Retinal pigment epithelial cell (primary cell): ENCODE measurements around the gene ANKS4B.

ENCODE experiments used
- DNase-seq: peaks from one replicate; pipeline ENCODE4 v3.0.0-alpha.2; 2010; ENCODE audit warnings: low read depth
- H3K4me3 ChIP-seq: 2 replicates; pipeline ENCODE4 v1.5.1; 2011; ENCODE audit warnings: mild to moderate bottlenecking, low read length, control low read depth, moderate library complexity
- TF ChIP-seq, protein P1 (sequence below): conservative IDR thresholded peaks from 2 replicates; pipeline ENCODE4 v1.5.1; 2011; ENCODE audit warnings: low read depth, low read length, control low read depth, inconsistent platforms

Gene ANKS4B

DNA sequence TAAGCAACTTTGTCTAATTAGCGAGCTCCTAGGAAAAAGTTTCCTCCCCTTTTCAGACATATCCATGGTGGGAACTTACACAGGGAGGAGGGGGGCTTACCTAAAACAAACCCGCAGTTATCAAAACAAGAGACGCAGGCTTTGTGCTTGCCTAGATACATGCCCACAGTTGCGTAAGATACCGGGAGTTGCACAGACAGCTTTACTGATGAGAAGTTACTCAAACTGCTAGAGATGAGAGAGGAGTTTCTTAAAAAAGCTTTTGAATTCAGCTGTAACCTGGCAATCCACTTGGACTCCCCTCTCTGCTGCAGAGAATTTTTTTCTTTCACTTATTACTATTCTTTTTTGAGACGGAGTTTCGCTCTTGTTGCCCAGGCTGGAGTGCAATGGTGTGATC, 15.3 kb upstream of the ANKS4B start:
- TF ChIP-seq, protein P1, sequence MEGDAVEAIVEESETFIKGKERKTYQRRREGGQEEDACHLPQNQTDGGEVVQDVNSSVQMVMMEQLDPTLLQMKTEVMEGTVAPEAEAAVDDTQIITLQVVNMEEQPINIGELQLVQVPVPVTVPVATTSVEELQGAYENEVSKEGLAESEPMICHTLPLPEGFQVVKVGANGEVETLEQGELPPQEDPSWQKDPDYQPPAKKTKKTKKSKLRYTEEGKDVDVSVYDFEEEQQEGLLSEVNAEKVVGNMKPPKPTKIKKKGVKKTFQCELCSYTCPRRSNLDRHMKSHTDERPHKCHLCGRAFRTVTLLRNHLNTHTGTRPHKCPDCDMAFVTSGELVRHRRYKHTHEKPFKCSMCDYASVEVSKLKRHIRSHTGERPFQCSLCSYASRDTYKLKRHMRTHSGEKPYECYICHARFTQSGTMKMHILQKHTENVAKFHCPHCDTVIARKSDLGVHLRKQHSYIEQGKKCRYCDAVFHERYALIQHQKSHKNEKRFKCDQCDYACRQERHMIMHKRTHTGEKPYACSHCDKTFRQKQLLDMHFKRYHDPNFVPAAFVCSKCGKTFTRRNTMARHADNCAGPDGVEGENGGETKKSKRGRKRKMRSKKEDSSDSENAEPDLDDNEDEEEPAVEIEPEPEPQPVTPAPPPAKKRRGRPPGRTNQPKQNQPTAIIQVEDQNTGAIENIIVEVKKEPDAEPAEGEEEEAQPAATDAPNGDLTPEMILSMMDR = no peak
- DNase-seq = no peak
- H3K4me3 ChIP-seq = no peak overlapping the region

DNA sequence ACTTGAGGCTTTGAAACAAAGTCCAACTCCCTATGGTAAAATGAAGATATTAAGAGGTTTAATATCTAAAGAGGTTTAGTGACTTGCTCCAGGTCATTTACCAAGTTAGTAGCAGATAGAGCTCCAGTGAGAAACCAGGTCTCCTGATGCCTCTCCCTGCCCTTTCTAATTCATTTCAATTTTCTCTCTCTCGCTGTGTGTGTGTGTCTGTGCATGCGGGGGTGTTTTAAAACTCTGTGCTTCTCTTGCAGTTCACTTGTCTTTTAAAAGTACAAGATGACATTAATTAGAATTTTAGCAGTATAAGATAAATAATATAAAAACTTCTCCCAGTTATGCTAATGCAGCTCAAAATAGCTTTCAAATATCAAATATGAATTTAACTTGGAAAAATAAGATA, 13.9 kb upstream of the ANKS4B start:
- no peak for DNase-seq
- H3K4me3 ChIP-seq = no peak overlapping the region
- TF ChIP-seq, protein P1 = no peak

DNA sequence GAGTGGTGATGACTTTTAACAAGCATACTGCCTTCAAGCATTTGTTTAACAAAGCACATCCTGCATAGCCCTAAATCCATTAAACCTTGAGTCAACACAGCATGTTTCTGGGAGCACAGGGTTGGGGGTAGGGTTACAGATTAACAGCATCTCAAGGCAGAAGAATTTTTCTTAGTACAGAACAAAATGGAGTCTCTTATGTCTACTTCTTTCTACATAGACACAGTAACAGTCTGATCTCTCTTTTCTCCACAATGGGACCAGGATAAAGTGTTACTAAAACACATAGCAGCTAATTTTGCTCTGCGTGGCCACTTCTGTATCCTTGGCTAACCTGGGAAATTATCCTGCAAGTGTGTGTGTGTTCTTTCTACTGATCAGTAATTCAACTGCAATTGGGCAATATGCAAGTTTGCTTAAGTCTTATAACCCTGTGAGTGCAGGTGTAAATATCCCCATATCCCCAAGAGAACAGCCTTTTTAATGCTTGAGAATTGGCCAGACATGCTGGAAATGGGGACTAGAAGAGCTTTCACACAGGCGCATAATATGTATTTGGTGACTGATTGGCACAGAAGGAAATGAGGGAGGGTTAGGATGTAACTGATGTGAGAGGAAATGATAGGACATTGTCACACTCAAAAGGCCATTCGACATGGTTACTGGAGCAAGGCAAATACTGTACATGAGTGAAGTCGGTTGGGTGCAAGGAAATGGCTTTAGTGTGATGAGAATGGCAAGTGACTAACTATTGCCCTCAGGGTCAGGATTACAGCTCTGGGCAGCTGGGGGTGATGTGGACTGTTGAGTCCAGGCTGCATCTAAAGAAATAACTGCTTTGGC, 10.8 kb upstream of the ANKS4B start:
- DNase-seq = no peak
- H3K4me3 ChIP-seq = no peak overlapping the region
- TF ChIP-seq, protein P1 = no peak

- TF ChIP-seq, protein P1 = no peak
- no peak overlapping the region for H3K4me3 ChIP-seq
- no peak for DNase-seq
Observed at GRCh38 chr16:21223787-21224186, 9.7 kb upstream of the ANKS4B start.

- H3K4me3 ChIP-seq = no peak overlapping the region
- DNase-seq = no peak
- TF ChIP-seq, protein P1 = no peak
Observed at GRCh38 chr16:21224800-21225199, 8.7 kb upstream of the ANKS4B start.

DNA sequence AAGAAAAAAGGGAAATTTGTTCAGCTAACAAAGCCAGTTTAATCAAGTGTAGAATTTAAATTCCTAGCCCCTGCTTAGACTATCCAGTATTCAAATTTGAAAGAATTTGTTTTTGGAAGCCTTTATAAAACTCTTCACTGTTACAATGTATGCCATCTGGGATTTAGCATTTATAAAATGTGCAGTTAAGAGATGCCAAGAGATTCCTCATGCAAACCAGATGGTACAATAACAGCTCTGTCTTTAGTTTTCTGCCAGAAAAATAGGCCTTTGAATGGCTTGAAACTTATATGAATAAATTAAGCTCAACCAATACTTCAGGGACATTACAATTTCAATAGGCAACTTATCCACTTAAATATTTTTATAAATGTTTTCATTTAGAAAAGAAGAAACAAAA, 6.8 kb upstream of the ANKS4B start:
- TF ChIP-seq, protein P1 = no peak
- DNase-seq = no peak
- no peak overlapping the region for H3K4me3 ChIP-seq

DNA sequence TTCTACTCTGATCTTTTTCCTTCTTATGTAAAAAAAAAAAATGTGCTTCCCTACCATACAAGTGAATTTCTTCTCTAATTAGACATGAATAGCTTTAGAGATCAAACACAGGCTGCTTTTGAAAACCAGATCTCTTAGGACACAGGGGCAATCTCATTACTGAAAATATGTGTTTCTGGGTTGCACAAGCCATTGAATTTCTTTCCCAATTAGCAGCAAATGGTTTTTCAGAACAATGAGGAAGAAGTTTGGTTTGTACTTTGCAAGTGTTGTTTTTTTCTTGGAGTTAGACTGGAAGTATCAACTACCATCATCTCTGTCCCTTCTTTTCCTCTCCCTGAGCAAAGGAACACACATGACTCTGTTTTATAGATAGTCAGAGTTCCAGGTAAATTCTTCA, 5.6 kb upstream of the ANKS4B start:
- H3K4me3 ChIP-seq = no peak overlapping the region
- DNase-seq = no peak
- TF ChIP-seq, protein P1 = no peak
